Smooth muscle cell (in vitro differentiated cells): ENCODE data around the gene HMCN1. TPM values are rescaled to one million over a fixed set of nuclear protein-coding genes. Genes with fewer than 3 reads are reported as not detected.
"Not testable (repeated sequence)": the region's sequence is repeated elsewhere in the genome, so short reads cannot be mapped to it uniquely, and the experiment has no call there.

Source experiments
- DNase-seq: peaks from one replicate; lab custom pipeline; 2025; ENCODE audit not compliant: unreplicated experiment; lab: John Stamatoyannopoulos, UW
- H2AFZ ChIP-seq: fragments of 200-600 bp; sonication (generic); 2 replicates; pipeline ENCODE4 v1.6.0; 2016; ENCODE audit warnings: antibody characterized with exemption, low read depth, mild to moderate bottlenecking
- H3F3A ChIP-seq: fragments of 200-600 bp; sonication (generic); 2 replicates; pipeline ENCODE4 v1.6.0; 2017; ENCODE audit warnings: antibody characterized with exemption, low read depth
- H3K27ac ChIP-seq: fragments of 200-600 bp; sonication (generic); 2 replicates; pipeline ENCODE4 v1.5.1; 2016; ENCODE audit warnings: low read depth, mild to moderate bottlenecking
- H3K27me3 ChIP-seq: fragments of 200-600 bp; sonication (generic); 2 replicates; pipeline ENCODE4 v1.6.1; 2016; ENCODE audit warnings: low read depth, mild to moderate bottlenecking
- H3K36me3 ChIP-seq: fragments of 200-600 bp; sonication (generic); 2 replicates; pipeline ENCODE4 v1.5.1; 2016; ENCODE audit warnings: low read depth
- H3K4me1 ChIP-seq: fragments of 200-600 bp; sonication (generic); 2 replicates; pipeline ENCODE4 v1.5.1; 2016; ENCODE audit warnings: low read depth
- H3K4me2 ChIP-seq: fragments of 200-600 bp; sonication (generic); 2 replicates; pipeline ENCODE4 v1.6.0; 2016; ENCODE audit warnings: mild to moderate bottlenecking
- H3K4me3 ChIP-seq: fragments of 200-600 bp; sonication (generic); 2 replicates; pipeline ENCODE4 v1.5.1; 2016; ENCODE audit warnings: mild to moderate bottlenecking
- H3K79me2 ChIP-seq: fragments of 200-600 bp; sonication (generic); 2 replicates; pipeline ENCODE4 v1.6.0; 2016; ENCODE audit warnings: low read depth, mild to moderate bottlenecking
- H3K9ac ChIP-seq: fragments of 200-600 bp; sonication (generic); 2 replicates; pipeline ENCODE4 v1.6.0; 2016; ENCODE audit warnings: low read depth
- H3K9me3 ChIP-seq: fragments of 200-600 bp; sonication (generic); replicated peaks from 2 replicates; pipeline ENCODE4 v1.5.1; 2016; ENCODE audit warnings: low read depth
- H4K20me1 ChIP-seq: fragments of 200-600 bp; sonication (generic); 2 replicates; pipeline ENCODE4 v1.6.0; 2016; ENCODE audit warnings: low read depth
- CTCF ChIP-seq: fragments of 200-600 bp; sonication (generic); IDR thresholded peaks from 2 replicates; pipeline ENCODE4 v1.5.1; 2017; ENCODE audit warnings: borderline replicate concordance, mild to moderate bottlenecking, antibody characterized with exemption; ENCODE audit not compliant: insufficient read depth, poor library complexity, severe bottlenecking
- WGBS: methylation state at CpG from one replicate; pipeline ENCODE4 v1.1.7; 2016; ENCODE audit warnings: low lambda C conversion rate; 5-methylcytosine and 5-hydroxymethylcytosine counted together
- polyA plus RNA-seq: library from polyadenylated mRNA; unstranded; fragments of >200 nt; fragmentation: Nextera tagmentation; extraction: Ambion mirVana; gene quantifications from 2 replicates; pipeline ENCODE4 v1.2.1, GENCODE V29; 2016
- total RNA-seq: library from RNA; depleted of rRNA; stranded (reverse); fragments of >200 nt; gene quantifications from 2 replicates; pipeline ENCODE4 v1.2.3, GENCODE V29; 2014

HMCN1 gene
- total and polyA plus RNA-seq, 2 experiments from 2014 or later, result 18.9 to 118 TPM

GRCh38 chr1:185792040-185792439 lies 57.8 kb downstream of the HMCN1 start:
- H3K9ac ChIP-seq, result no peak overlapping the region
- H3K27me3 ChIP-seq, result no peaks in the 10 kb centered on the region
- H3K4me2 ChIP-seq, result no peak overlapping the region
- TF ChIP-seq CTCF, result no peak
- WGBS, result 97% methylated on average over 1 of the region's 1 CpG
- H2AFZ ChIP-seq, result no peak overlapping the region
- H4K20me1 ChIP-seq, result no peaks in the 10 kb centered on the region
- peaks cover 6% of the 10 kb centered on the region for H3K36me3 ChIP-seq
- no peak for DNase-seq
- H3F3A ChIP-seq, result no peaks in the 10 kb centered on the region
- H3K79me2 ChIP-seq, result peaks cover 16% of the 10 kb centered on the region
- no peaks in the 10 kb centered on the region for H3K9me3 ChIP-seq
- peaks cover 13% of the 10 kb centered on the region for H3K4me1 ChIP-seq
- H3K27ac ChIP-seq, result no peak overlapping the region
- no peak overlapping the region for H3K4me3 ChIP-seq

GRCh38 chr1:185794495-185794894 lies 60.3 kb downstream of the HMCN1 start:
- not testable (repeated sequence) for H2AFZ ChIP-seq, H3F3A ChIP-seq, H3K4me3 ChIP-seq, H4K20me1 ChIP-seq, DNase-seq, H3K27ac ChIP-seq, H3K4me2 ChIP-seq, H3K4me1 ChIP-seq, H3K27me3 ChIP-seq, H3K9ac ChIP-seq
- H3K79me2 ChIP-seq, result peaks cover 27% of the 10 kb centered on the region
- H3K9me3 ChIP-seq, result peaks cover 10% of the 10 kb centered on the region
- peaks cover 13% of the 10 kb centered on the region for H3K36me3 ChIP-seq
- WGBS, result 96% methylated on average over 2 of the region's 2 CpGs

DNA sequence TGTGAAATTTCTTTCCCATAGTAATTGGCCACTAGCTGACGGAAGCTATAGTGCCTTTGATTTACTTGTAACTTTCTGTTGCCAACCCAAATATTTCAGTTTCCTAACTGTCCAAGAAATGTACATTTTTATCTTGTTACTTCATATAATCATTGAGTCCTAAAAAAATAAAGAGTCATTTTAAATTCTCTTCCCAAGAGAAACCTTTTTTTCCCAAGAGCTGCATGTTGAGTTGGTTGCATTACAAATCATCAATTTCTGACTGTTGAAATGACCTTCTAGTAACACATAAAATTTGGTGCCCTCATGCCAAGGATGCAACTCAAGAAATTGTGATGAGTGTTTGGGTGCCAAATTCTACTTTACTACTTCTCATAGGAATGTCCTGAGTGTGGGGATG lies 61.0 kb downstream of the HMCN1 start:
- peaks cover 3% of the 10 kb centered on the region for H3K4me1 ChIP-seq
- no peak for DNase-seq
- H4K20me1 ChIP-seq, result no peaks in the 10 kb centered on the region
- H3K9me3 ChIP-seq, result peaks cover 10% of the 10 kb centered on the region
- H3K9ac ChIP-seq, result no peak overlapping the region
- H3K4me2 ChIP-seq, result no peak overlapping the region
- TF ChIP-seq CTCF, result no peak
- no peak overlapping the region for H3K4me3 ChIP-seq
- H3F3A ChIP-seq, result no peaks in the 10 kb centered on the region
- peaks cover 13% of the 10 kb centered on the region for H3K36me3 ChIP-seq
- no peaks in the 10 kb centered on the region for H3K27me3 ChIP-seq
- no peak overlapping the region for H3K27ac ChIP-seq
- WGBS, result 92% methylated on average over 1 of the region's 1 CpG
- H3K79me2 ChIP-seq, result peaks cover 27% of the 10 kb centered on the region
- H2AFZ ChIP-seq, result no peak overlapping the region

DNA sequence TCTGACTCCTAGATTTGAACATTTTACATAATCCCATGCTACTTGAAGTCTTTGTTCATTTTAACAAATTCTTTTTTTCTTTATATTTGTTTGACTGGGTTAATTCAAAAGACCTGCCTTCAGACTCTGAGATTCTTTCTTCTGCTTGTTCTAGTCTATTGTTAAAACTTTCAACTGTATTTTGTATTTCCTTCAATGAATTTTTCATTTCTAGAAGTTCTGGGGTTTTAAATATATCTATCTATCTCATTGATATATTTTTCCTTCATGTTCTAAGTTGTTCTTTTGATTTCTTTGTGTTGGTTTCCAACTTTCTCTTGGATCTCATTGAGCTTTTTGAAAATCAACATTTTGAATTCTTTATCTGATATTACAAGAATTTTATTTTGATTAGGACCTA lies 64.3 kb downstream of the HMCN1 start:
- H3K36me3 ChIP-seq, result peaks cover 13% of the 10 kb centered on the region

More for the DNA sequence above, 64.3 kb downstream of the HMCN1 start:
- Histone ChIP-seq H3K79me2 (peaks cover 23% of the 10 kb centered on the region), H4K20me1 (no peaks in the 10 kb centered on the region), H3F3A (no peaks in the 10 kb centered on the region), H3K27me3 (no peaks in the 10 kb centered on the region), H3K4me3 (no peak overlapping the region), H3K4me2 (no peak overlapping the region), H2AFZ (no peak overlapping the region), H3K9ac (no peak overlapping the region), H3K9me3 (peaks cover 10% of the 10 kb centered on the region), H3K27ac (no peak overlapping the region), H3K4me1 (peaks cover under 1% of the 10 kb centered on the region)
- DNase-seq, result no peak
- TF ChIP-seq CTCF, result no peak
